Measurements from ENCODE around the gene MANBA.

DNA sequence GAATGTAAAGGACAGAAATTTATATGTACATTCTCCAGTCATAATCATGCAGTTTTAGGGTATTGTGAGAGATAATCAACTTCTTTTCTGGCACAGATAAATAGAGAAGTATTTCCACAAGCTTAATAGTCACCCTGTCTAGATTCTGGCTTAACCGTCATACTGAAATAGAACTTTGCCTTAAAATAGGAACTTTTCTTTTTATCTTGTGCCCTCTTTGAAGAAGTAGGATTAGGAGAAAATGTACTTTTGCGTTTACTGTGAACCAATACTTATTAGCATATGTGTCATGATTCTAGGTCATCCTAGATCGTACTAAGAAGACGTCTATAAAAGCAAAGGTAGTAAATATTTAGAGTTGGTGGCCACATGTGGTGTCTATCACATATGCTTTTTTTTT lies 164.2 kb downstream of the MANBA start:
- TF ChIP-seq, protein P1, sequence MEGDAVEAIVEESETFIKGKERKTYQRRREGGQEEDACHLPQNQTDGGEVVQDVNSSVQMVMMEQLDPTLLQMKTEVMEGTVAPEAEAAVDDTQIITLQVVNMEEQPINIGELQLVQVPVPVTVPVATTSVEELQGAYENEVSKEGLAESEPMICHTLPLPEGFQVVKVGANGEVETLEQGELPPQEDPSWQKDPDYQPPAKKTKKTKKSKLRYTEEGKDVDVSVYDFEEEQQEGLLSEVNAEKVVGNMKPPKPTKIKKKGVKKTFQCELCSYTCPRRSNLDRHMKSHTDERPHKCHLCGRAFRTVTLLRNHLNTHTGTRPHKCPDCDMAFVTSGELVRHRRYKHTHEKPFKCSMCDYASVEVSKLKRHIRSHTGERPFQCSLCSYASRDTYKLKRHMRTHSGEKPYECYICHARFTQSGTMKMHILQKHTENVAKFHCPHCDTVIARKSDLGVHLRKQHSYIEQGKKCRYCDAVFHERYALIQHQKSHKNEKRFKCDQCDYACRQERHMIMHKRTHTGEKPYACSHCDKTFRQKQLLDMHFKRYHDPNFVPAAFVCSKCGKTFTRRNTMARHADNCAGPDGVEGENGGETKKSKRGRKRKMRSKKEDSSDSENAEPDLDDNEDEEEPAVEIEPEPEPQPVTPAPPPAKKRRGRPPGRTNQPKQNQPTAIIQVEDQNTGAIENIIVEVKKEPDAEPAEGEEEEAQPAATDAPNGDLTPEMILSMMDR (IDR thresholded peaks at IDR 0.05): no peak
- no peak for TF ChIP-seq CBX8 (IDR thresholded peaks at IDR 0.05)
- TF ChIP-seq POLR2A (IDR thresholded peaks at IDR 0.05; ENCODE audit: low read length): no peak
- TF ChIP-seq, protein P2, sequence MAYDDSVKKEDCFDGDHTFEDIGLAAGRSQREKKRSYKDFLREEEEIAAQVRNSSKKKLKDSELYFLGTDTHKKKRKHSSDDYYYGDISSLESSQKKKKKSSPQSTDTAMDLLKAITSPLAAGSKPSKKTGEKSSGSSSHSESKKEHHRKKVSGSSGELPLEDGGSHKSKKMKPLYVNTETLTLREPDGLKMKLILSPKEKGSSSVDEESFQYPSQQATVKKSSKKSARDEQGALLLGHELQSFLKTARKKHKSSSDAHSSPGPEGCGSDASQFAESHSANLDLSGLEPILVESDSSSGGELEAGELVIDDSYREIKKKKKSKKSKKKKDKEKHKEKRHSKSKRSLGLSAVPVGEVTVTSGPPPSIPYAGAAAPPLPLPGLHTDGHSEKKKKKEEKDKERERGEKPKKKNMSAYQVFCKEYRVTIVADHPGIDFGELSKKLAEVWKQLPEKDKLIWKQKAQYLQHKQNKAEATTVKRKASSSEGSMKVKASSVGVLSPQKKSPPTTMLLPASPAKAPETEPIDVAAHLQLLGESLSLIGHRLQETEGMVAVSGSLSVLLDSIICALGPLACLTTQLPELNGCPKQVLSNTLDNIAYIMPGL (CRISPR knock-in tag; IDR thresholded peaks at IDR 0.05; ENCODE audit: borderline replicate concordance): no peak
- TF ChIP-seq EP300 (IDR thresholded peaks at IDR 0.05): no peak
- TF ChIP-seq, protein P3, sequence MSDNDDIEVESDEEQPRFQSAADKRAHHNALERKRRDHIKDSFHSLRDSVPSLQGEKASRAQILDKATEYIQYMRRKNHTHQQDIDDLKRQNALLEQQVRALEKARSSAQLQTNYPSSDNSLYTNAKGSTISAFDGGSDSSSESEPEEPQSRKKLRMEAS (IDR thresholded peaks at IDR 0.05): no peak
- no peak for TF ChIP-seq MYC (IDR thresholded peaks at IDR 0.05; ENCODE audit: borderline replicate concordance, low read length)
- no peak for TF ChIP-seq KDM5A (IDR thresholded peaks at IDR 0.05)
- no peak for TF ChIP-seq SMC3 (IDR thresholded peaks at IDR 0.05)
- TF ChIP-seq CEBPB (IDR thresholded peaks at IDR 0.05): no peak

Data from A549 (cell line).